Spleen (tissue), 11 donors: ENCODE results near the gene INHBA. TPM values are rescaled to one million over a fixed set of nuclear protein-coding genes. Genes with fewer than 3 reads are reported as not detected.

Experiments
- DNase-seq: peaks from one replicate; pipeline ENCODE4 v3.0.0-alpha.2; 2020
- H3K27ac ChIP-seq, 8 donors: fragments of 200-600 bp; sonication (generic) in 7 of 8; 1 replicate in 4 of 8; 2 replicates in 4 of 8; pipeline versions ENCODE4 v1.5.0 to v1.8.0; 2016 to 2021; ENCODE audit warnings: inconsistent platforms in 4 of 8, mild to moderate bottlenecking in 4 of 8, moderate library complexity in 1 of 8
- H3K27me3 ChIP-seq, 7 donors: fragments of 200-600 bp; sonication (generic) in 6 of 7; replicated peaks in 1 of 7; 1 replicate in 4 of 7; 2 replicates in 3 of 7; pipeline versions ENCODE4 v1.5.0 to v1.8.0; 2016 to 2021; ENCODE audit warnings: inconsistent platforms in 3 of 7, mild to moderate bottlenecking in 1 of 7
- H3K36me3 ChIP-seq, 6 donors: fragments of 200-600 bp; sonication (generic) in 5 of 6; 1 replicate in 4 of 6; 2 replicates in 2 of 6; pipeline versions ENCODE4 v1.5.0 to v1.8.0; 2016 to 2021; ENCODE audit warnings: inconsistent platforms in 2 of 6
- H3K4me1 ChIP-seq, 6 donors: fragments of 200-600 bp; sonication (generic) in 5 of 6; 1 replicate in 3 of 6; 2 replicates in 3 of 6; pipeline versions ENCODE4 v1.5.0 to v1.8.0; 2016 to 2021; ENCODE audit warnings: inconsistent platforms in 3 of 6
- H3K4me3 ChIP-seq, 8 donors: fragments of 200-600 bp; sonication (generic) in 7 of 8; 1 replicate in 4 of 8; 2 replicates in 4 of 8; pipeline versions ENCODE4 v1.5.0 to v1.8.0; 2016 to 2021; ENCODE audit warnings: inconsistent platforms in 4 of 8, mild to moderate bottlenecking in 4 of 8, moderate library complexity in 2 of 8
- H3K9me3 ChIP-seq, 8 donors: fragments of 200-600 bp; sonication (generic) in 7 of 8; 1 replicate in 4 of 8; 2 replicates in 4 of 8; pipeline versions ENCODE4 v1.5.0 to v1.8.0; 2016 to 2021; ENCODE audit warnings: inconsistent platforms in 4 of 8
- POLR2A ChIP-seq, 3 donors: fragments of 450-650 bp; IDR thresholded peaks; one replicate each; pipeline ENCODE4 v1.5.1; 2017; ENCODE audit warnings: antibody characterized with exemption in 3 of 3, mild to moderate bottlenecking in 1 of 3
- POLR2AphosphoS5 ChIP-seq, 3 donors: sonication (generic); formaldehyde crosslinking; IDR thresholded peaks; one replicate each; pipeline ENCODE4 v1.5.1; 2017; ENCODE audit warnings: antibody characterized with exemption in 3 of 3
- WGBS, 5 donors: extraction: QIAGEN DNeasy Blood & Tissue Kit in 3 of 5; methylation state at CpG; one replicate each; pipeline versions ENCODE4 v1.1.5 to v1.1.7; 2013 to 2018; 5-methylcytosine and 5-hydroxymethylcytosine counted together
- intact Hi-C: fragments of 100-400 bp; cut with DNase I; formaldehyde crosslinking; loops from one replicate; pipeline ENCODE4 v1.15.0; 2023; ENCODE audit warnings: low total_unique reads
- polyA plus RNA-seq, 3 donors: library from polyadenylated mRNA; stranded (reverse); fragments of 200-250 nt; gene quantifications; one replicate each; pipeline ENCODE4 v1.2.1, GENCODE V29; 2013
- total RNA-seq, 7 donors: library from RNA; depleted of rRNA in 3 of 7; stranded (reverse); fragments of >200 nt in 3 of 7; fragmentation: NEBNext Ultra II Directional in 4 of 7; extraction: Animal tissue kit (Norgen Biotek cat#: 25700) in 4 of 7; gene quantifications; one replicate each; pipeline versions ENCODE4 v1.1.0 to v1.2.1, GENCODE V29; 2016 to 2021
- TF ChIP-seq, protein P1 (sequence below), 11 experiments: fragments of 200-600 bp in 7 of 11; fragments of 450-650 bp in 4 of 11; sonication (generic) in 4 of 11; IDR thresholded peaks in 8 of 11; conservative IDR thresholded peaks in 3 of 11; 1 replicate in 7 of 11; 2 replicates in 4 of 11; pipeline versions ENCODE4 v1.4.0 to v1.8.0; 2016 to 2021; ENCODE audit warnings: antibody characterized with exemption in 11 of 11, inconsistent platforms in 4 of 11, mild to moderate bottlenecking in 1 of 11
- donor health status: healthy with polysubstance abuse.
- donor health status: DM: no; HTN: no; CAD: no; lungs with moderate emphysema.
- donor health status: DM: no; HTN: no; CAD: no.
- donor health status: Bipolar disorder and iron deficiency.
- donor health status: healthy.
- donor health status: DM: no; HTN: no; CAD: no.
- donor health status: DM: yes; HTN: yes; CAD: no.

The INHBA gene
- total and polyA plus RNA-seq, 10 donors = 0.15 to 3.9 (median 0.40) TPM

- Histone ChIP-seq H3K27me3 (no peaks in the 10 kb centered on the region), H3K9me3 (peaks cover 0 to 31% (median 24%) of the 10 kb centered on the region in 8 donors), H3K4me3 (no peak overlapping the region), H3K27ac (no peak overlapping the region), H3K4me1 (no peaks in the 10 kb centered on the region), H3K36me3 (no peaks in the 10 kb centered on the region)
- intact Hi-C loops = no loop called here
- DNase-seq = no peak
- TF ChIP-seq POLR2A (IDR thresholded peaks at IDR 0.05) (no peak), POLR2AphosphoS5 (IDR thresholded peaks at IDR 0.05) (no peak)
- TF ChIP-seq, protein P1, sequence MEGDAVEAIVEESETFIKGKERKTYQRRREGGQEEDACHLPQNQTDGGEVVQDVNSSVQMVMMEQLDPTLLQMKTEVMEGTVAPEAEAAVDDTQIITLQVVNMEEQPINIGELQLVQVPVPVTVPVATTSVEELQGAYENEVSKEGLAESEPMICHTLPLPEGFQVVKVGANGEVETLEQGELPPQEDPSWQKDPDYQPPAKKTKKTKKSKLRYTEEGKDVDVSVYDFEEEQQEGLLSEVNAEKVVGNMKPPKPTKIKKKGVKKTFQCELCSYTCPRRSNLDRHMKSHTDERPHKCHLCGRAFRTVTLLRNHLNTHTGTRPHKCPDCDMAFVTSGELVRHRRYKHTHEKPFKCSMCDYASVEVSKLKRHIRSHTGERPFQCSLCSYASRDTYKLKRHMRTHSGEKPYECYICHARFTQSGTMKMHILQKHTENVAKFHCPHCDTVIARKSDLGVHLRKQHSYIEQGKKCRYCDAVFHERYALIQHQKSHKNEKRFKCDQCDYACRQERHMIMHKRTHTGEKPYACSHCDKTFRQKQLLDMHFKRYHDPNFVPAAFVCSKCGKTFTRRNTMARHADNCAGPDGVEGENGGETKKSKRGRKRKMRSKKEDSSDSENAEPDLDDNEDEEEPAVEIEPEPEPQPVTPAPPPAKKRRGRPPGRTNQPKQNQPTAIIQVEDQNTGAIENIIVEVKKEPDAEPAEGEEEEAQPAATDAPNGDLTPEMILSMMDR (IDR thresholded peaks at IDR 0.05 in 8 of 11, conservative IDR thresholded peaks at IDR 0.05 in 3 of 11) = no peak
These were observed 42.6 kb upstream of the INHBA start for GRCh38 chr7:41745451-41745850.

DNA sequence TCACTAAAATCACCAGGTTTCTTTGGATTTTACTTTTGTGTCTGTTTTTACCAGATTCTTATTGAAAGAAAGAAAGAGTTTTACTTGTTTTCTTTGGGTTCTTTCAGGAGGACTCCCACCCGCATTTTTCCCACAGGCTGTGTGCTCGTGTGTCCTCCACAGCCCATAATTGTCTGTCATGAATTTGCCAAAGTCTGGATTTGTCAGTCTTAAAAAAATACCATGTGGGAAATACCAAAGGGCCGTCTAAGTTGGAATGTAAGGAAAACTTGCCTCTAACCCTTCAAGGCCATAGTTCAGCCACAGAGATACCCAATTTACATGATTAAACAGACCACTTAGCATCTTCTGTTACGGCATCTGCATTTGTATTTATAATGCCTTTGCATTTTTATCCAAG is 41.3 kb upstream of the INHBA start:
- Histone ChIP-seq H3K36me3 (no peaks in the 10 kb centered on the region), H3K4me3 (no peak overlapping the region), H3K27me3 (no peaks in the 10 kb centered on the region), H3K4me1 (no peaks in the 10 kb centered on the region), H3K27ac (no peak overlapping the region), H3K9me3 (peaks cover 0 to 31% (median 24%) of the 10 kb centered on the region in 8 donors)
- DNase-seq = no peak
- 80 to 87% (median 84%) methylated on average over 4 of the region's 4 CpGs for WGBS, 5 donors
- TF ChIP-seq POLR2A (IDR thresholded peaks at IDR 0.05) (no peak), POLR2AphosphoS5 (IDR thresholded peaks at IDR 0.05) (no peak)
- TF ChIP-seq, protein P1 (IDR thresholded peaks at IDR 0.05 in 8 of 11, conservative IDR thresholded peaks at IDR 0.05 in 3 of 11) = no peak
- intact Hi-C loops = no loop called here

DNA sequence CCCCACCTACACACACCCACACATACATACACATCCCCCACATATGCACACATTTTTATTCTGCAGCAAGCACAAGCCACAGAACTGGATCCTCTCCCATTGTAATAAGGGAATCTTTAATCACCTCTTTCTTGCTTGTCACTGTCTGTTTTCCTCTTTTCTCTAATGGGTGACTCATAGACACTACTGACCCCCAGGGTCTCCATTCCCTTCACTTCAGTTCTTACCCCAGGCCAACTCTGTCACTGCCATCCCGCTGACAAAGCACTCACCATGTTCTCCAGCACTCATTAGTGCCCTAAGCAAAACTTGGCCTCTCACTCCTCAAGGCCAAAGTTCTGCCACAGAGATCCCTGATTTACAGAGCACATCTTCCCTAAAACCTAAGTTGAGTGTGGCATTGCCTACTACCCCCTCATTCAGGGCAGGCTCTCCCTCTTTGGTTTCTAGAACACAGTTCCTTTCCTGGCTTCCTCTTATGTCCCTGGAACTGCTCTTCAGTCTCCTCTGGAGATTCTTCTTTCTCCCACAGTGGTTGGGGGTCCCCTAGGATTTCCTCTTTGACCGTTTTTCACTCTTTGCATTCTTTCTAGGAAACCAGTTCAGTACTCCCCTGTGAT is 39.6 kb upstream of the INHBA start:
- Histone ChIP-seq H3K27me3 (no peaks in the 10 kb centered on the region), H3K27ac (no peak overlapping the region), H3K4me1 (no peaks in the 10 kb centered on the region), H3K4me3 (no peak overlapping the region), H3K9me3 (peaks cover 0 to 29% (median 23%) of the 10 kb centered on the region in 8 donors), H3K36me3 (no peaks in the 10 kb centered on the region)
- 61 to 78% (median 72%) methylated on average over 2 of the region's 2 CpGs for WGBS, 5 donors
- TF ChIP-seq, protein P1 (IDR thresholded peaks at IDR 0.05 in 8 of 11, conservative IDR thresholded peaks at IDR 0.05 in 3 of 11) = no peak
- TF ChIP-seq POLR2AphosphoS5 (IDR thresholded peaks at IDR 0.05) (no peak), POLR2A (IDR thresholded peaks at IDR 0.05) (no peak)
- DNase-seq = no peak
- intact Hi-C loops = no loop called here

- intact Hi-C loops = no loop called here
- WGBS, 5 donors = 61 to 75% (median 63%) methylated on average over 3 of the region's 3 CpGs
- Histone ChIP-seq H3K9me3 (peaks cover 0 to 29% (median 22%) of the 10 kb centered on the region in 8 donors), H3K36me3 (no peaks in the 10 kb centered on the region), H3K4me1 (no peaks in the 10 kb centered on the region), H3K27me3 (no peaks in the 10 kb centered on the region), H3K4me3 (no peak overlapping the region), H3K27ac (no peak overlapping the region)
- DNase-seq = no peak
- TF ChIP-seq POLR2A (IDR thresholded peaks at IDR 0.05) (no peak), POLR2AphosphoS5 (IDR thresholded peaks at IDR 0.05) (no peak)
- TF ChIP-seq, protein P1 (IDR thresholded peaks at IDR 0.05 in 8 of 11, conservative IDR thresholded peaks at IDR 0.05 in 3 of 11) = no peak
These were observed 35.9 kb upstream of the INHBA start for GRCh38 chr7:41738806-41739205.
